Anterior cingulate cortex (tissue), 58 donors: ENCODE measurements around the gene TMEM215.

ENCODE experiments used
- DNase-seq, 58 donors: peaks; one replicate each; lab custom pipeline; 2025; lab: John Stamatoyannopoulos, UW

TMEM215 gene

DNA sequence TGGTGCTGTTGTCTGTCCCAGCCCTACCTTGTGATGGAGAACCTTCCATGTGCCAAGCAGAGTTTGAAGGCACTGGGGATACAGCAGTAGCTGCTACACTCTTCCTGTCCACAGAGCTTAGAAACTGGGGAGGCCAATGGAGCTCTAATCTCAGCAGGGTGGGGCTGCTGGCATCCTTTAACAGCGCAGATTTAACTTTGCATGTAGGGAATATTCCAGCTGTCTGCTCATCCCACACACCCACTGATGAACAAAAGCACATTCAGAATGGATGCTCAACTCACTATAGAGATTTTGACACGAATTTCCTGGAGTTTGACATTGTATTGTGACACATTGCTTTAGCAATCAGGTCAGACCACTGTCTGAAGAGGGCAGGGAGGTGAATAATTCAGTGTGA, 49.0 kb downstream of the TMEM215 start:
- peak in 4 of 58 donors; percentile 5 to 27 (median 14) for DNase-seq
